AG09309 (cell line): ENCODE results near the gene CHRNA4.

ENCODE experiments used
- DNase-seq: peaks from one replicate; pipeline ENCODE4 v3.0.0-alpha.2; 2010; ENCODE audit warnings: low read depth
- H3K4me3 ChIP-seq: 2 replicates; pipeline ENCODE4 v1.5.1; 2011; ENCODE audit warnings: mild to moderate bottlenecking, low read depth, low read length, moderate library complexity; ENCODE audit not compliant: control insufficient read depth
- TF ChIP-seq, protein P1 (sequence below): IDR thresholded peaks from 2 replicates; pipeline ENCODE4 v1.5.1; 2011; ENCODE audit warnings: mild to moderate bottlenecking, low read depth, low read length, inconsistent platforms; ENCODE audit not compliant: insufficient read depth, control insufficient read depth; ENCODE audit errors: missing control alignments

The CHRNA4 gene

DNA sequence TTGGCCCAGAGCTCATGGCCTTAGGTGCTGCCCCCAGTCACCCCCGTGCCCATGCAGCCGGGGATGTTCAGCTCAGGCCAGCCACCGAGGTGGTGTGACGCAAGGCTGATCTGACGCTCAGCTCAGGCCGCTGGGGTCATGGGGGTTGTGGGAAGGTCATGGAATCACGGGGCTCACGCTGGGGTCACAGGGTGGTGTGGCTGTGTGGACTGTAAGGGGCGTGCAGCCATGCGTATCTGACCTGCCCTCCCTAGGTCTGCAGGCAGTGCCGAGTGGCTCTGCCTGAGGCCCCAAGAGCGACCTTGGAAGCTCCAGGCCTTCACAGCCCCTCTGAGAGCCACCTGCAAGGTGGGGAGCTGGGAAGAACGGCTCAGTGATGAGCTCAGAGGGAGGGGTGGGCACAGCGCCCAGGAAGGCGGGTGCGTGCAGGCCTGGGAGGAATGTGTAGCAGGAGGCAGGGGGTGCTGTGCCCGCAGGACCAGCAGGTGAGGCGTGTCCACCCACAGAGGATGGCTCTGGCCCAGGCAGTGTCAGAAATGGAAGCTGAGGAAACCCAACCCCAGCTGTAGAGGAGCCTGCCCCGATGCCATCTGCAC lies 27.8 kb downstream of the CHRNA4 start:
- no peak overlapping the region for H3K4me3 ChIP-seq
- TF ChIP-seq, protein P1, sequence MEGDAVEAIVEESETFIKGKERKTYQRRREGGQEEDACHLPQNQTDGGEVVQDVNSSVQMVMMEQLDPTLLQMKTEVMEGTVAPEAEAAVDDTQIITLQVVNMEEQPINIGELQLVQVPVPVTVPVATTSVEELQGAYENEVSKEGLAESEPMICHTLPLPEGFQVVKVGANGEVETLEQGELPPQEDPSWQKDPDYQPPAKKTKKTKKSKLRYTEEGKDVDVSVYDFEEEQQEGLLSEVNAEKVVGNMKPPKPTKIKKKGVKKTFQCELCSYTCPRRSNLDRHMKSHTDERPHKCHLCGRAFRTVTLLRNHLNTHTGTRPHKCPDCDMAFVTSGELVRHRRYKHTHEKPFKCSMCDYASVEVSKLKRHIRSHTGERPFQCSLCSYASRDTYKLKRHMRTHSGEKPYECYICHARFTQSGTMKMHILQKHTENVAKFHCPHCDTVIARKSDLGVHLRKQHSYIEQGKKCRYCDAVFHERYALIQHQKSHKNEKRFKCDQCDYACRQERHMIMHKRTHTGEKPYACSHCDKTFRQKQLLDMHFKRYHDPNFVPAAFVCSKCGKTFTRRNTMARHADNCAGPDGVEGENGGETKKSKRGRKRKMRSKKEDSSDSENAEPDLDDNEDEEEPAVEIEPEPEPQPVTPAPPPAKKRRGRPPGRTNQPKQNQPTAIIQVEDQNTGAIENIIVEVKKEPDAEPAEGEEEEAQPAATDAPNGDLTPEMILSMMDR, result no peak
- DNase-seq, result no peak

DNA sequence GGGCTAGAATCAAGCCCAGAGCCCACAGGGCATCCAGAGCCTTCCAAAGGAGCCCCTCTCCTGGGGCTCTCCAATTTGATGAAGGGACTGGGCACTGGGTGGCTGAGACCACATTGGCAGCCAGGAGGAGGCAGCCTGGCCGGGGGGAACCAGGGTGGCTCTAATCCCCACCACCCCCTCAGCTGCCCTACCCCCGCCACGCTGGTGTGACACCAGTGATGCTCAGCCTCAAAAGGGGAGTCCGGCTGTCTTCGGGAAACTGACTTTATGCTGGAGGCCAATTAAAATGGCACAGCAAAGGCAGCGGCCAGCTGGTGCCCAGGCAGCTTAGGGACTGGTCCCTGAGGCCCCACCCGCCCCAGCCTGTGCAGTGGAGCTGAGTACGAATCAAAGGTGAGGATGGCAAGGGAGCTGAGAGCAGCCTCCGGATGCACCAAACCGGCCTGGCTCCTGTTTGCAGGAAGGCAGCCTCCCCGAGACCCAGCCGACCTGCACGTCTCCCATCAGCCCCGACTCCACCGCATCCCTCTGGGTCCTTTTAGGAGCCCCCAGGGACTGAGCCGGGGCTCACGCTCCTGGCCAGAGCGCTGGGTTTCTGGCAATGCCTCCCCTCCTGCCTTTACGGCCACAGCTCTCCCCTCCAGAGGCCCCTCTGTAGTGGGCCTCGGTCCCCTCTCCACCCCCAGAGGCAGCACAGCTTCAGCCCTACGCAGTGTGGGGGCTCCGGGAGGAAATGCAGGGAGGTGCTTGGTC lies 28.5 kb downstream of the CHRNA4 start:
- no peak for DNase-seq
- TF ChIP-seq, protein P1, result no peak

GRCh38 chr20:63331741-63332400 lies 29.3 kb downstream of the CHRNA4 start:
- no peak overlapping the region for H3K4me3 ChIP-seq
- DNase-seq, result no peak
- TF ChIP-seq, protein P1, result no peak

More for the DNA sequence above, 28.5 kb downstream of the CHRNA4 start:
- no peak overlapping the region for H3K4me3 ChIP-seq

- TF ChIP-seq, protein P1, result no peak
- DNase-seq, result no peak
- H3K4me3 ChIP-seq, result no peak overlapping the region
Measured at GRCh38 chr20:63330940-63331339, 30.2 kb downstream of the CHRNA4 start.

DNA sequence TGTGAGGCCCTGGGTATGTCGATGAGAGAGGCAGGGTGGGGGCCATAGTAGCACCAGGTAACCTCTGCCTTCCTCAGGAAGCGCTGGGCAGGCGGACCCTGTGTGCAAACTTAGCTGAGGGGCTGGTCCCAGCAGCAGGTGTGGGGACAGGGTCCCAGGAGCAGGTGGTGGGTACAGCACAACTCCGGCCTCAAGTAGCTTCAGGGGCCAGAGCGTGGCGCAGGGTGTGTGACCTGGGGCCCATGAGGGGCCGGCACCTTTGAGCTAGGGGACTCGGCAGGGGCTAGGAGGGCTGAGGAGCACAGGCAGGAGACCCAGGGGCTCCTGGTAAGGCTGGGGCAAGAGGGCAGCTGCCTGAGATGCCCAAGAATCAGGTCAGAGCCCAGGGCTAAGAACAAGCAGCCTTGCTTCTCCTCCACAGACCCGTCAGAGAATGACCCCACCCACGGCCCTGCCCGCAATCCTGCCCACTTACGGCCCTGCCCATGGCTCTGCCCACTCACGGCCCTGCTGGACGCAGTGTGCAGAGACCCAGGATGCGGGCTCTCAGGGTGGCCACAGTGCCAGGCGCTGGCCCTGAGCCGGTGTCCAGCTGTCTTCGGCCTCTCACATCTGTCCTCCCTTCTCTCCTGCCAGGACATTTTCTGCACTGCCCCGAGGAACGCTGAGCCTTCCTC lies 30.9 kb downstream of the CHRNA4 start:
- TF ChIP-seq, protein P1, result no peak
- no peak overlapping the region for H3K4me3 ChIP-seq
- no peak for DNase-seq

DNA sequence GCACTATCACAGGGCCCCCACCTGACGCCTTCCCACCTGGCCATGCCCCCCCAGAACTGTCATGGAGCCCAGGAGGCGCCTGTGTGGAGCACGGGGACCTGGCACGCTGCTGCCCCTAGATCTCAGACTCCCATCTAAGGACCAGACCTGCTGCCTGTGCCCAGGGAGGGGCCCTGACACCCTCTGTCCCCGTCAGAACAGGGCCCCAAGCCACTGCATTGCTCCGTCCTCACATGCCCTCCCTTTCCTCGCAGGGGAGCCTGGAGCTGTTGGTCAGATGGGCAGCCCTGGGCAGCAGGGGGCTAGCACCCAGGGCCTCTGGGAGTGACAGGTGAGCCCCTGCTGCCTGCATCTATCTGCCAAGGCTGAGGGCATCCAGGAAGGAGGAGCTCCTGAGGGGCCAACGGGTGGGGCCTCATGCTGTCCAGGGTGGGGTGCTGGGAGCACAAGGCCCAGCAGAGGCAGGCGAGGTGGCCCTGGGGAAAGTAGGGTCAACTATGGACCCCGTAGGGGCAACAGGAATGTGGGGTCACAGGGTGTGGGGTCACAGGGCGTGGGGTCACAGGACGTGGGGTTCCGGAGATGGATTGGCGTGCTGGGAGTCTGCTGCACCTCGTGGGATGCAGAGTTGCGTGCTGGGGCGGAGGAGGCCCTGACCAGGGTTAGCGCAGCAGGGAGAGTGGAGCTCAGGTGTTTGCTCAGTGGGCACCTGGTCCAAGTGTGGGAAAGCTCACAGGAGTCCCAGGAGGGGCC lies 31.6 kb downstream of the CHRNA4 start:
- no peak overlapping the region for H3K4me3 ChIP-seq
- TF ChIP-seq, protein P1, result no peak
- DNase-seq, result no peak
